NCI-H446 (cell line): ENCODE measurements around the gene CDC42BPB.

Source experiments
- DNase-seq, 2 experiments: peaks; one replicate each; lab custom pipeline; 2025; lab: John Stamatoyannopoulos, UW

CDC42BPB gene

DNA sequence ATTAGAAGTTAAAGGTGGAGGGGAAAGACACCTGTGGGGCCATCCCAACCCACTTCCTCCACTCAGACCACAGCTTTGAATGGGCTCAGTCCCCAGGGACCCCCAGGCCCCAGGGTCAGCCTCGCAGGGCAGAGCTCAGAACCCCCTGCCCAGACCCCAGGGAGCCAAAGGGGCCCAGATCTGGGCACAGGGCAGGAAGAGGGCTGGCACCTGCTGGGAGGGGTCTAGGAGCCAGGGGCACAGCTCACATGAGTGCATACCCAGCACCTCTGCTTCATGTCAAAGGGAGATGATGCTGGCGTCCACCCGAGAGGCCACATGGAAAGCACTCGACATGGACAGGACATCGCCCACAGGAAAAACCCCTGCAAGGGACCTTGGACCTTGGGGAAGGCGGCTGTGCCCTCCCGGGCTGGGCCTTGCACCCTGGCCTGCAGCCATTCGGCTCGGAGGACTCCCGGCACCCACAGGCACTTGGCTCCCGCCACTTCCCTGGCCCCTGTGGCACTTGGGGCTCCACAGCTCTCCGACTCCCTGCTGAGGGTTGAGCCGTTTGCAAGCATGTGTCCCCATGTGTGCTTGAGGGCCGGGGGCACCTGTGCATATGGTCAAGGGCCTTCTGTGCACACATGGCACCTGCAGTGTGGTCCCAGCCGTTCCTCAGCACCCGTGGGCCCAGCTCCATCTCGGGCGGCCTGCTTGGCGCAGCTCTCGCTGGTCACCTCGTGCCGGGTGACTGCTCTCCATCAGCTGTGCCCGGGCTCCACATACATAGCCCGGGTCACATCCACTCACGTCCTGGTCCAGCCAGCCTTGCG, 142.7 kb downstream of the CDC42BPB start:
- no peak for DNase-seq

DNA sequence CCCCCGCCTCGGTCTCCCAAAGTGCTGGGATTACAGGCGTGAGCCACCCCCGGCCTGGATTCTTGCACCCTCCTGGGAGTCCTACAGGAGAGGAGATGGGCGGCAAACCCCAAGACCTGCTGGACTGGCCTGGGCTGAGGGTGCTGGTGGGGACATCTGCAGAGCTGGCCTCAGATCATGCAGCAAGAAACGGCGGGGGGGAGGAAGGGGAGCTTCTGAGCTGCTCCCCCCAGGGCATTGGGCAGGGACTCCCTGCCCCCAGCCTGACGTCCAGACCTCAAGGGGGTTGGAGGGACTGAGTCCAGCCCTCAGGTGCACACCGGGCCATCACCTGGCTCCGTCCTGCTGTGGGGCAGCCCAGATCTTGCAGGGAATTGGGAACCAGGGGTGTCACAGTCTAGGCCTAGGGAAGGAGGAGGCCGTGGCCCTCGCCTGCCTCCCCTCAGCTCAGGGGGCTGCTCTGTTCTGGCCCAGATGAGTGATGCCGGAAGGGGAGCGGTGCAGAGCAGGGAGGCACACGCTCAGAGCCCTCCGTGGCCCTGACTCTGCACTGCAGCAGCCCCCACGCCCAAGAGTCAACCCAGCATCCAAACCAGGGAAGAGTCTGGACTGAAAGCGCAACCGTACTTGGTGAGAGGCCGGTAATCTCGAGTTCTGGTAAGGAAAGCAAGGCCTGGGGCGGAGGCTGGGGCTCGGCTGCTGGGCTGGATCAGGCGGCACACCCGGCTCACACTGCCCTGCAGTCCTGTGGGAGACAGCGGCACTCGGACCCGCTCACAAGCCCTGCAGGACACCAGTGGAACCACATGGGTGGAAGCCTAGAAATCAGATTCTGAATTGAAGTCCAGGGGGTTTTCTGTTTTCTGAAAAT, 143.8 kb downstream of the CDC42BPB start:
- DNase-seq = no peak

DNA sequence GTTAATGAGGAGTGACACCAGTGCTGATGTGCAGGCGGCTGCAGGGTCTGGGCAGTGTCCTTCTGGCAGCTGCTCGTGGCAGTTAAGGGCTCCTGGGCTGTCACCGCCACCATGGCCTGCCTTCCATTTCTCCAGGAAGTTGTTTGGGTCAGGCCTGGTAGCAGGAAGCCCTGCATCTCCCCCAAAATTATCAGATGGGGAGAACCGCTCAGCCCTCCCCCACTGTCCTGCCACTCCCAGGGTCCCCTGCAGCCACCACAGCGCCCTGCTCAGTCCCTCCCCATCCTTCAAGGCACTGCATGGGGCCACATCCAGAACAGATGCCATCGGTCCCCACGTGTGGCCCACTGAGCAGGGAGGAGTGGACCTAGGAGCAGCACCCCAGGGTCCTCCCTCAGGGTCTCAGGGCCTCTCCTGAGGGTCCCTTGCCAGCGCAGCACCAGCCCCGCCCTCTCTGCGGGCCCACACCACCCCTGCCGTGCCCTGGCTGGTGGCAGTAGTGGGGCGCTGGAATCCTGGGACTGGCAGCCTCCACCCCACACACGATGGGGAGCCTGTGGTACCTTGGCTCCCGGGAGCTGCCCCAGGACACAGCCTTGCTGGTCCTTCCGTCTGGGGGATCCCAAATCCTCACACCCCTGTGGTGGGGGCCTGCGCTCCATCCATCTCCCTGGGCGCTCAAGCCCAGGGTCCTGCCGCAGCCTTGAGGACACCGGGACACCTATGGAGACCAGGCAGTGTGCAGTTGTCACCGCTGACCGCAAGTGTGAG, 145.2 kb downstream of the CDC42BPB start:
- DNase-seq = no peak

DNA sequence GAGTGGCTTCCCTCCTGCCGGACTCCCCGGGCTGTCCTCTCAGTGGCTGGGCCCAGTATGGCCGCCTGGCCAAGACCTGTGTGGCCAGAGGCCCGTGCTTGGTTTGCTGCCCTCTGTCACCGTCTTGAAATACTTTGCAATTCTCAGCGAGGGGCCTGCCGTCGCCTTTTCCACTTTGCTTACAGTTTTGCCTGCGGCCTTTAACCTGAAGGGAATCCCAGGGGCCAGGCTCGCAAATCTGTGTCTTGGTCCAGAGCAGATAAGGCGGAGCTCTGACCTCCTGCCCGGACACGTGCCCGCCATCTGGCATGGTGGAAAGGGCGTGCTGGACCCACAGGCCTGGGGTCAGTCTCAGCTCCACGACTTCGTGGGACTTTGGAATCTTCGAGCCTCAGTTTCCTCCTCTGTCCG, 145.8 kb downstream of the CDC42BPB start:
- no peak for DNase-seq

DNA sequence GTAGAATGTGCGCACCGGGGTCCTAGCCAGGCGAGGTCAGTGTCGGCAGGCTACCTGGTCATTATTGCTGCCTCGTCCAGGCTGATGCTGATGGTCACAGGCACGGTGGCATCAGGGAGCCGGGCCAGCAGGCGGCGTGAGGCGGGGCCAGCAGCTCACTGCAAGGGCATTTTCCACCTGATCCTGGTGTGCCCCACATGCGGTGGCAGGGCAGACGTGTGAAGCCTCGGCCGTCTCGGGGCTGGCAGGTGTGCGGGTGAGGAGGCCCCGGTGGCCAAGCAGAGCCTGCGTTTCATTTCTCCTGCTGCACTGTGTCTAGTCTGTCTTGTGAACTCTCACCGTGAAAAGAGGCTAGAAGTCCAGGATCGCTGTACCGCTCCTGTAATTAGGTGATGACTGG, 146.9 kb downstream of the CDC42BPB start:
- no peak for DNase-seq

DNA sequence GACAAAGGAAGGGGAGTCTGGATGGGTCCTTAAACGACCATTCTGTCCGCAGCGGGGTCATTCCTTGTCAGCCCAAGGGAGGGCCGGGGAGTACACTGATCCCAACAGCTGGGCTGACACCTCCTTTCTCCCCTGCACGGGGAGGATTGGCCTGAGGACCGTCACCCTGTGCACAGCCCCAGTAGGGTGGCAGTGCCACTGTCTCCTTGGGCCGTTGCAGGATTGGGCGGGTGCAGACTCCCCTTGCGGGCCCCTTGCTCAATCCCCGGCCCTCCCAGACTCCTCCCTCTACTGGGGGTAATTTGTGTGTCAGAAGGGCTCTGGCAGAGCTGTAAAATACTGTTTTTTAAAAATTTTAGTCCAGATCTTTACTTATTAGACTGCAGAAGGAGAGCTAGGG, 147.4 kb downstream of the CDC42BPB start:
- no peak for DNase-seq

DNA sequence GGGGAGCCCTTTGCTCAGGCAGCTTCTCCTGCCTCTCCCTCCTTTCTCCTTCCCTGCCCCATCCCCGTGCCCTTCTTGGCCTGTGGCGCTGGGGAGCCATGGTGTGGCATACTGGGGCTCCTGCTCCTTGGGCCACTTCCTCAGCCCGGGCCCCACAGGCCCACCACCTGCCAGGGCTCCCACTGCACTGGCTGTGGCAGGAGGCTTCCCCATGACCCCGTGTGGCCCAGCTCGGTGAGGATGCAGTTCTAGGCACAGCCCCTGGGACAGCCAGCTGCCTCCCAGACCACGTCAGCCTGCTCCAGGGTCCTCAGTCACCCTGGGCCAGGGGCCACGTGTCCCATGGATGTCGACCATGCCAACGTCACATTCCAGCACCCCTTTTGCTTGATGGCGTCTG, 147.9 kb downstream of the CDC42BPB start:
- no peak for DNase-seq

DNA sequence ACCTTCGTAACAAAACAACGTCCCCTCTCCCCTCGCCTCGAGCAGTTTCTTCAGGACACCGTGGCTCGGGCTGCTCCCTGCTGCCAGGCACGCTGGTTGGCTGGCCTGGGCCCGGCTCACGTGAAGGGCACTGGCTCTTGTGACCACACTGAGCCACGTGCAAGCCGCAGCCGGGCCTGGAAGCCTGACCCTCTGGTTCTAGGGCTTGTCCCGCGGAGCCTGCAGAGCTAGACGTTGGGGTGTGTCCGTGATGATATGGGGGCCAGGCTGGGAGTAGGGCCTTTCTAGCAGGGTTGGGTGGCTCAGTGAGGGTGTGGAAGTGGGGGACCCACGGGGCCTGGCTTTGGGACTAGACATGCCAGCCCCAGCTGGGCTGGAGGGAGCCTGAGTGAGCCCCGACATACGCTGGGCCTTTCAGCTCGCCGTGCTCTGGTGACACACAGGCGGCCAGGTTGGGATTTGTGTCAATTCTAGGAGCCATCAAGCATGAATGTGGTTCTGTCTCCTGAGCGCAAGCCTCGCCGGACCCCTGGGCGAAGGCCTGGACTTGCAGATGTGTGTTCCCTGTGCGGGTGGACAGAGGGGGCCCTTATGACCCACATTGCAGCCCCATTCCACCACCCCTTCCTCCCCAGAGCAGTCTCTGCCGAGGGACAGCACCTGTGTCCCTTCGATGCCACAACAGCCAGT, 148.4 kb downstream of the CDC42BPB start:
- DNase-seq = no peak

DNA sequence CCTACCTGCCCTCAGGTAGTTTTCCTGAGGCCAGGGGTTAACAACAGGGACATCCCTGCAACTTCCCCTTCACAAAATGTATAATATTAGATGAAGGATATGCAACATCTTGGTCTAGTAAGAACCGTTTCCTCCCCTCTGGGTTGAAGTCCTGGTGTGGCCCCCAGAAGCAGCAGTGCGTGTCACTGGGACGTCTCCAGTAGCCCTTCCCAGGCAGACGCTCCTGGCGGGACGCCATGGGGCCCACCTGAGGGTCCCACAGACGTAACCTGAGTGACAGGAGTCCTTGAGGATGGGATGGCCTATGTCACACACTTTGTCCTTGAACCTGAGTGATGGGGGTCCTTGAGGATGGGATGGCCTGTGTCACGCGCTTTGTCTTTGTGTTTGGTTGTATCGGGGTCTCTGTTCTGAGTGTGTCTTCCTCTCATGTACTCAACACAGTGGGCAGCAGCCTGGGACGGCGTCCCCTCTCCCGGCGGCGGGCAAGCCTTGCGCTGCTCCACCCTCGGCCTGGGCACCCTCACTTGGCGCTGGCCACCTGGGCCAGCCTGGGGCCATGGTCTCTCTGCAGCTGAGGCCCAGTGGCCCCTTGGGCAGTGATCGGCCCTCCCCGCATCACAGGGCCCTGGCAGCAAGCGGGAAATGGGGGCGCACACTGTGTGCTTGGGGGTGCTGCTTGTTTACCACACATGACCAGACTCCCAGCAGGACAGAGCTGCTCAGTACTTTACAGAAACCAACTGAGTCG, 149.2 kb downstream of the CDC42BPB start:
- no peak for DNase-seq

DNA sequence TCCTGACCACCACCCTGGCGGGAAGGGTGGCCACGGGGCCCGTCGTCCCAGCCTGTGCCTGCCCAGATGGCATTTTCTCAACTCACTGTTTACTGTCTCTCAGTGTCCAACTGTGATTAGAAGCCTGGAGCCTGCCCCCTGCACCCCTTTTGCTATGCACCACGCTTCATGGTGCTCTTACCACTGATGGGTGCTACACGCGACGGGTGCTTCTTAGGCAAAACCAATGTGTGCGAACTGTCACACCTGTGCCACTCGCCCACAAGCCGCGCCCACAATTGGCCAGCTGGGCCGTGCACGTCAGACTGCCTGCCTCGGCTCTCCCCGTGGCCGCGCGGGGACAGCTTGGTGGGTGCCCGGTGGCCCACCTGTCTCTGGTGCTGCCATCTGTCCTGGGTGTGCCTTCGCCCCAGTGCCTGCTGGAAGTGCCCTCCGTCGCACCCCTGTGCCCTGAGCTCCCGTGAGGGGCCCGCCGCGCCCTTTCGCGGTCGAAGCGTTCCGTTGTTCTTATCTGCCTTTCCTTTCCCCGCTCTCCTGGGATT, 150.0 kb downstream of the CDC42BPB start:
- no peak for DNase-seq

DNA sequence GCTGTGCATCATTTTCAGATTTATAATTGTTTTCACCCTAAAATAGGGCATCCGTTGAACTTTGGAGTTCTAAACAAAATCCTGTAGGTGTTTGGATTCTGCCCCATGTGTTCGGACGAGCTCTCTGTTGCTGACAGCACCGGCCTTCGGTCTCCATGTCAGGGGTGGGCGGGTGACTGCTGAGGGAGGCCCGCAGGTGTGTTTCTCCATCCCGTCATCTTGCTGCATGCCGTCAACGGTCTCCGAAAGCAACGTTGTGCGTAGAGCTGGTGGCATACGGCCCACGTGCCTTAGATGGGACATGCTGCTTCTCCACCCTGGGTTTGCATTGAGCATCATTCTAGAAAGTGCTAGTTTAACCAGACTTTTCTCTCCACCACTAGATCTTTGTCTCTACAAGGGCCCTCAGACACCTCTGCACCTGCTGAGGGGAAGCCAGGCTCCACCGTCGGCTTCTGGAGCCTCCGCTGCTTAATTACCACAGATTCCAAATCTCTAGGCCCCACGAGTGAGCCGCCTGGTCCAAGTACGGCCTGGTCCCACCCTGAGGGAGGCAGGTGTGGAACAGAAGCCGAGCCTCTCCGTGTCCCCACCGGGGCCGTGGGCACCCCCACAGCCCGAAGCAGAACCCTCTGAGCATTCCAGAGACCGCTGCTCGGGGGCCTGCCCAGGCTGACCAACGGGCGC, 150.6 kb downstream of the CDC42BPB start:
- DNase-seq = no peak

DNA sequence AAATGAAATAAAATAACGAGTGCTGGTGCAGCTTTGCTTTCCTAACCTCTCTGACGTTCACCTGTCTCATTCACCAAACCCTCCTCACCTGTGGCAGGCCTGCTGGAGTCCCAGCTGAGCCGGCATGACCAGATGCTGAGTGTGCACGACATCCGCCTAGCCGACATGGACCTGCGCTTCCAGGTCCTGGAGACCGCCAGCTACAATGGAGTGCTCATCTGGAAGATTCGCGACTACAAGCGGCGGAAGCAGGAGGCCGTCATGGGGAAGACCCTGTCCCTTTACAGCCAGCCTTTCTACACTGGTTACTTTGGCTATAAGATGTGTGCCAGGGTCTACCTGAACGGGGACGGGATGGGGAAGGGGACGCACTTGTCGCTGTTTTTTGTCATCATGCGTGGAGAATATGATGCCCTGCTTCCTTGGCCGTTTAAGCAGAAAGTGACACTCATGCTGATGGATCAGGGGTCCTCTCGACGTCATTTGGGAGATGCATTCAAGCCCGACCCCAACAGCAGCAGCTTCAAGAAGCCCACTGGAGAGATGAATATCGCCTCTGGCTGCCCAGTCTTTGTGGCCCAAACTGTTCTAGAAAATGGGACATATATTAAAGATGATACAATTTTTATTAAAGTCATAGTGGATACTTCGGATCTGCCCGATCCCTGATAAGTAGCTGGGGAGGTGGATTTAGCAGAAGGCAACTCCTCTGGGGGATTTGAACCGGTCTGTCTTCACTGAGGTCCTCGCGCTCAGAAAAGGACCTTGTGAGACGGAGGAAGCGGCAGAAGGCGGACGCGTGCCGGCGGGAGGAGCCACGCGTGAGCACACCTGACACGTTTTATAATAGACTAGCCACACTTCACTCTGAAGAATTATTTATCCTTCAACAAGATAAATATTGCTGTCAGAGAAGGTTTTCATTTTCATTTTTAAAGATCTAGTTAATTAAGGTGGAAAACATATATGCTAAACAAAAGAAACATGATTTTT, 151.9 kb downstream of the CDC42BPB start:
- no peak for DNase-seq

DNA sequence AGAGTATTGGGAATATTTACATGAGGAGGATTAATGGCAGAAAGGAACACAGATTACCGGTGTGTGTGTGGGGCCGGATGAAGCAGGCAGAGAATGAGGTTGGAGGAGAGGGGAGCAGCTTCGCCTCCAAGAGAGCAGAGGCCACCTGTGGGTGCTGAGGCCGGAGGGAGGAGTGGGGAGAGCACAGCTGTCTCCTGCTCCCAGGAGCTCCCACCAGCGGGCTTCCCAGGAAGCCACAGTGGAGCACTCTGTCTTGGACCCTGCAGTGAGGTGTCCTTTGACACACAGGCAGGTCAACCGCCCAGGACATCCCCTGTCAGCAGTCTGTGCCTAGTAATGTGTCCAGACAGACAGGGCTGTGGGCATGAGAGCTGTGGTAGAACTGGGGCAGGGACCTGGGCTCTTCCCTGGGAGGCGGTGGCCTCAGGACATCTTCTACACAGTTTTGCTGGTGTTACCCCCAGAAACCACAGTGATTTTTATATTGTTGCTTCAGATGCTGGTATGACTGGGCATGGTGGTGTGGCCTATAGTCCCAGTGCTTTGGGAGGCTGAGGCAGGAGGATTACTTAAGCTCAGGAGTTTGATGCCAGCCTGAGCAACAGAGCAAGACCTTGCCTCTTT, 153.3 kb downstream of the CDC42BPB start:
- no peak for DNase-seq

DNA sequence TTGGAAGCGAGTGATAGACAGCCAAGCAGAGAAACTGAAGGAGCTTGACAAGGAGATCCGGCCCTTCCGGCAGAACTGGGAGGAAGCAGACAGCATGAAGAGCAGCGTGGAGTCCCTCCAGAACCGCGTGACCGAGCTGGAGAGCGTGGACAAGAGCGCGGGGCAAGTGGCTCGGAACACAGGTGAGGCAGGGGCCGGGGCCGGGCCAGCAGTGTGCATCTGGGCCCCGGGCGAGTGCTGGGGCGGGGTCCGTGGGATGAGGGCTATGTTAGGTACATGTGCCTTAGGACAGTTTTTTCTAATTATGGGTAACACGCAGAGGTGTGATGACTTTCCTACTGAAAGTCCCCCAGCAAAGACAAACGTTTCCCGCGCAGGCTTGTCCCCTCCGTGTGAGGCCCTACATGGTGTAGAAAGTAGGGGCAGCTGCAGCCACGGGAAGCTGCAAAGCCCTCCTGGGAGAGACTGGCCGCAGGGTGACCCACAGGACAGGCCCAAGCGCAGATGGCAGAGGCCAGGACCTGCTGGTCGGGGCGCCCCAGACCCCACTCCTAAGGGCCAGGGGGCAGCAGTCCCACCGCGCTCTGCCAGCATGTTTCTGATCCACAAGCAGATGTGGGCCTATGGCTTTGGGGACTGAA, 154.0 kb downstream of the CDC42BPB start:
- no peak for DNase-seq

DNA sequence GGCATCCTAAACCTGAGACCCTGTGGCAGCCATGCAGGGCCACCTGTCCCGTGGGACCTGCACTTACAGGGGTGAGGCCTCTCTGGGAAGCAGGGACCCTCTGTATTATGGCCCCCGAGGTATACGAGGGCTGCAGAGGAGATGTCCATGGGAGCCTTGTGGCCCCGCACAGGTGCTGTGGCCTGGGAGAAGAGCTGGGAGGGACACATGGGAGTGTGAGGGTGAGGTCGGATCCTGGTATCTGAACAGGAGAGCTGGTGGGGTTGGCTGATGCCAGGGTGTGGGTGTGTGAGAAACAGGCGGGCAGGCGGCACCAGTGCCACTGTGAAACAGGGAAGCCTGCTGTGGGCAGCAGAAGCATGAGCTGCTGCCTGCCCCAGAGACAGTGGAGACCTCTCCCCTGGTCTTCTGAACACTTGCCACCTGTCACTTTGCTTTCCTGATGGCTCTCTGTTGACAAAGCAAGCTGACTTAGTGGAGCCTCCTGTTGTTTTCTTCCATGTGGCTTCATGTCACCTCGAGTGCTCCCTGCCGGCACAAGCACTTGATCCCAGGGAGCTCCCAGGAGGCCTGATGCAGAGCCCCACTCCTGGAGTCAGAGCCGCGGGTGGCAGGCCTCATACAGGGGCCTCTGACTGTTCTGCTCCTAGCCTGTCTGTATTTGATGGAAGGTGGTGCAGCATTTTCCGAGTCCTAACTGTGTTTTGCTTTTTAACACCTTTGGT, 154.7 kb downstream of the CDC42BPB start:
- no peak for DNase-seq

DNA sequence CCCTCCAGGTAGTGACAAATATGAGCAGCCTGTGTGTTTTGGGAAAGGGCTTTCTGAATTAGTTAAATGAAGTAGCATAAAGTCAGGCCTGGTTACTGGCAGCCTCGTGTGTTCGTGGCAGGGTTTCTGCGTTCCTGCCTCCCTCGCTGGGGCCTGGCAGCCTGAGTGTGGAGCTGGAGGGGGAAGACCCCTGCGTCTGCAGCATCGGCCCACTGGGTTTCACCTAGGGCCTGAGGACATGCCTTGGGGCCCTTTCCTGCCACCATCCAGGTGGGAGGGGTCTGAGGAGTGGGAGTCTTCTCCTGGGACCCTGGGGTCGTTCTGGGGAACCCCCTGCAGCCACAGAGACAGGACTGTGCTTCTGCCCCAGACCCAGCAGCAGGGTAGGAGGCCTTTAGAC, 155.3 kb downstream of the CDC42BPB start:
- DNase-seq = no peak

DNA sequence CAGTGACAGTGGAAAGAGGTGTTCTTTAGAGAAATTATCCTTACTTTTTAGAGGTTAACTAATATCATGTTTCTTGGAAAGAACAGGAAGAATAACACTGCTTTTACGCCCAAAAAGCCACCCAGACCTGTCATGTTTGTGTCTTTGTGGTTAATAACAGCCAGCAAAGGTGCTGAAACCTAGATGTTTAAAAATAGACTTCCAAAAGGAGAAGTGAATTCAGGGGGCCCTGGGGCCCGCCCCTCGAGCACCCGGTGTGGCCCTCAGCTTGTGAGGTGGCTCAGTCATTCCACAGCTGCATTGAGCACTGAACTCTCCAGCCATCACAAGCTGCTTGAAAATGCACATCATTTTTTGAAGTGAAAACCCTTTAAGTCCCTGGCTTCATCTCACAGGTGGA, 155.7 kb downstream of the CDC42BPB start:
- DNase-seq = no peak
